GM21825 (cell line): ENCODE data around the gene FCGBP.

ENCODE experiments used
- ATAC-seq: cut with Tn5 transposase; IDR thresholded peaks from one replicate; pipeline ENCODE4 v1.9.1; 2021; ENCODE audit warnings: mild to moderate bottlenecking, moderate library complexity; ENCODE audit not compliant: unreplicated experiment

The FCGBP gene

GRCh38 chr19:39949026-39949747, 14.8 kb upstream of the FCGBP start:
- ATAC-seq, result no peak

- no peak for ATAC-seq
Observed at GRCh38 chr19:39946532-39946931, 12.1 kb upstream of the FCGBP start.

- ATAC-seq, result no peak
Observed at GRCh38 chr19:39943586-39943985, 9.2 kb upstream of the FCGBP start.

- no peak for ATAC-seq
Observed at GRCh38 chr19:39942366-39942730, 7.9 kb upstream of the FCGBP start.

GRCh38 chr19:39941615-39942365, 7.4 kb upstream of the FCGBP start:
- peak; percentile 53 for ATAC-seq

GRCh38 chr19:39941151-39941550, 6.7 kb upstream of the FCGBP start:
- no peak for ATAC-seq

GRCh38 chr19:39940221-39940833, 5.9 kb upstream of the FCGBP start:
- no peak for ATAC-seq

- no peak for ATAC-seq
Observed at GRCh38 chr19:39939556-39939955, 5.1 kb upstream of the FCGBP start.

- no peak for ATAC-seq
Observed at GRCh38 chr19:39937787-39938186, 3.4 kb upstream of the FCGBP start.

- no peak for ATAC-seq
Observed at GRCh38 chr19:39937094-39937720, 2.8 kb upstream of the FCGBP start.

GRCh38 chr19:39936622-39937021, 2.2 kb upstream of the FCGBP start:
- no peak for ATAC-seq

GRCh38 chr19:39936020-39936419, 1.6 kb upstream of the FCGBP start:
- ATAC-seq, result no peak

- ATAC-seq, result no peak
Observed at GRCh38 chr19:39935364-39935661, 879 bp upstream of the FCGBP start.

- ATAC-seq, result no peak
Observed at GRCh38 chr19:39929750-39930149, 4.7 kb downstream of the FCGBP start.

- ATAC-seq, result no peak
Observed at GRCh38 chr19:39928357-39928725, 6.1 kb downstream of the FCGBP start.

- no peak for ATAC-seq
Observed at GRCh38 chr19:39927524-39928356, 6.7 kb downstream of the FCGBP start.

- no peak for ATAC-seq
Observed at GRCh38 chr19:39927076-39927475, 7.4 kb downstream of the FCGBP start.

GRCh38 chr19:39926170-39926760, 8.2 kb downstream of the FCGBP start:
- ATAC-seq, result no peak

GRCh38 chr19:39924952-39925351, 9.5 kb downstream of the FCGBP start:
- ATAC-seq, result no peak

- ATAC-seq, result no peak
Observed at GRCh38 chr19:39924389-39924788, 10.0 kb downstream of the FCGBP start.

- no peak for ATAC-seq
Observed at GRCh38 chr19:39923862-39924261, 10.6 kb downstream of the FCGBP start.
